Stimulated activated CD8-positive, alpha-beta memory T cell treated with anti-CD3 and anti-CD28 coated beads, Interleukin-4, amount 100 ng/mL, for 4 hours (primary cell): ENCODE results near the gene AMFR.
"Not testable (repeated sequence)": the region's sequence is repeated elsewhere in the genome, so short reads cannot be mapped to it uniquely, and the experiment has no call there.

Experiments
- DNase-seq, 2 donors: peaks; one replicate each; pipeline ENCODE4 v3.0.0-alpha.2; 2020; ENCODE audit warnings: low read depth in 2 of 2, low spot score in 1 of 2

Gene AMFR

DNA sequence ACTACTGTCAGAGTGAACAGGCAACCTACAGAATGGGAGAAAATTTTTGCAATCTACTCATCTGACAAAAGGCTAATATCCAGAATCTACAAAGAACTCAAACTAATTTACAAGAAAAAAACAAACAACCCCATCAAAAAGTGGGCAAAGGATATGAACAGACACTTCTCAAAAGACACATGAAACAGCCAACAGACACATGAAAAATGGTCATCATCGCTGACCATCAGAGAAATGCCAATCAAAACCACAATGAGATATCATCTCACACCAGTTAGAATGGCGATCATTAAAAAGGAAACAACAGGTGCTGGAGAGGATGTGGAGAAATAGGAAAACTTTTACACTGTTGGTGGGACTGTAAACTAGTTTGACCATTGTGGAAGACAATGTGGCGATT is 28.6 kb downstream of the AMFR start:
- DNase-seq = not testable (repeated sequence)

DNA sequence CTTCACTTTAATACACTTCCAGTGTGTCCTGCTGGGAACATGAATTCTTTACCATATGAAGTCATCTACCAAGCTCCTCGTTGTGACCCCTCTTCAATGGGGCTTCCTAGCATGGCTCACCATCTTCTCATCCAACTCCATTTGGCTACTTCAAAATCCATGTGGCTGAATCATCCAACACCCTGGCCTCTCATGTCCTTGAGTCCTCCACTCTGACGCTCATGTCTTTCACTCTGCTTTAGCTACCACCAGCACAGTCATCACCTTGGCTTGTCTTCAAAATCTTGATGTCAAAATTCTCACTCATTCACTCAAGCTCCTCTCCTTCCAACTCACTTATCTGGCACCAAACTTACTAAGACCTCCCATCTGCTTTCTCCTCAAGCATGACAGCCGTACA is 35.8 kb downstream of the AMFR start:
- no peak for DNase-seq

DNA sequence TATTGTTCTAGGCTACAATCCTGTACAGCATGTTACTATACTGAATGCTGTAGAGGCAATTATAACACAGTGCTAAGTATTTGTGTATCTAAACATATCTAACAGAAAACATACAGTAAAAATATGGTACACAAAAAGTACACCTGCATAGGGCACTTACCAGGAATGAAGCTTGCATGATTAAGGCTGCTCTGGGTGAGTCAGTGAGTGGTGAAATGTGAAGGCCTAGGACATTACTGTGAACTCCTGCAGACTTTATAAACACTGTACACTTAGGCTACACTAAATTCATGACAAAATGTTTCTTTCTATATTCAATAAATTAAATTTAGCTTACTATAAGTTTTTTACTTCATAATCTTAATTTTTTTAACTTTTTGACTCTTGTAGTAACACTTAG is 37.1 kb downstream of the AMFR start:
- no peak for DNase-seq

DNA sequence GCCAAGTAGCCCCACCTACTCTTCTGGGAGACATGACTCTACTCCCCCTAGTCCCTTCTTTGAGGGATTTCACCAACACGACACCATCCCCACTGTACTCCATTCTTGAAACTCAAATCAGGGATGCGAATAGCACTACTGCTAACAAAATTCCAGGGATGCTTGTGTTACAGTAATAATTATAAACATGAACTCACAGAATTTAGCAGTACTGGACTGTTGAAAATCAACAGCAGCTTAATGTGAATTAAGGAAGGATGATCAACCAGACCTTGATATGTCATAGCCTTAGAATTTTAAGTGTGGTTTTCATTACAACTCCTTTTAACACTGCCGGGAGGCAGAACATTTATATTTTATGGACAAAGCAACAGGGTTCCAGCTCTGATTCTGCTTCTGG is 37.9 kb downstream of the AMFR start:
- DNase-seq = no peak

DNA sequence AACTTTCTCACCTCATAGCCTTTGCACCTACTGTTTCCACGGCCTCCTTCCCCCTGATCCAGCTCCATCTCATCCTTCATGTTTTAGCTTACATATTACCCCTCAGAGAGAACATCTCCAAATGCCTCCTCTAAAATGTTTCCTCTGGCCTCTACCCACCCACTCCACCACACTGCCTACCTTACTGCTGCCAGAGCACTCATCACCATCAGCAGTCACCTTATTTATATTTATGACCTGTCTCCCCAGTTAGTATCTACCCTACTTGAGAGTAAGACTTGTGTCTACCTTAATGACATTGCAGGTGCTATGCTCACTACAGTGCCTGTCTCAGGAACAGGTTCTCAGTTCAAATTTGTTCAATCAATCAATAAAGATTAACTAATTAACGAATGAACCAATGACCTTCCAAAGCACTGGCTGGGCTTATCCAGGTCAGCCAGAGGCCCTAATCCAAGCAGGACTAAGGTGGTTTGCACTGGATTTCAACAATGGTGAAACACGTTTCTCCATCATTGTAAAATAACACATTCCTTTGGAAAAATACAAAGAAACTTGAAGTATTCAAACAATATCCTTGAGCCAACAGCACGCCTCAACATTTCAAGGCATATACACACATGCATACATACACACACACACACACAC is 41.1 kb downstream of the AMFR start:
- no peak for DNase-seq

DNA sequence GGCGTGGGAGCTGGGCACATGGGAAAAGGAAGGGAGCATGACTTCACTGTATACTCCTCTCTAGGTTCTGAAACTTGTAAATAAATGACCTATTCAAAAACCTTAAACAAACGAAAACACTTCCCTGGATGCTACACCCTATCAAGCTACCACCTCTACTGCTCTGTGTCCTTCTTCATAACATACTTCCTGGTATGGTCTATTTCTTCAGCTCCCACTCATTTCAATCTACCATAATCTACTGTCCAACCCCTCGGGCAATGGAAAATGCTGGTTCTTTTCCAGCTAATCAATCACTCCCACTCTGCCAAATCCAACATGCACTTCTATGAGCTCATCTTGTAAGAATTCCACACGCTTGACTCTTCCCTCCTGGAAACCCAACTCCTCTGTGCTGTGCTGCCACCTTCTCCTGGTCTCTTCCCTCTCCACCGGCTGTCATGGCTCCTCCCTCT is 42.4 kb downstream of the AMFR start:
- DNase-seq = no peak

DNA sequence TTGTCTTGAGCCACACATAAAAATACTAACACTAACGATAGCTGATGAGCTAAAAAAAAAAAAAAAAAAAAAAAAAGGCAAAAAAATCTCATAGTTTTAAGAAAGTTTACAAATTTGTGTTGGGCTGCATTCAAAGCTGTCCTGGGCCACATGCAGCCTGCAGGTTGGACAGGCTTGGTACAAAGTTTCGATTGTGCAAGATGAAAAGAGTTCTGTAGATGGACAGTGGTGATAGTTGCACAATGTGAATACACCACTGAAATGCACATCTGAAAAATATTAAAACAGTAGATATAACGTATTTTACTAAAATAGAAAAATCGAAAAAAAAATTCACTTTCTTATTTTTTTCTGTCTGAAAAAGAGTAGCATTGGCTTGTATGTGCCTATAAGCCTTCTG is 42.9 kb downstream of the AMFR start:
- DNase-seq = no peak

DNA sequence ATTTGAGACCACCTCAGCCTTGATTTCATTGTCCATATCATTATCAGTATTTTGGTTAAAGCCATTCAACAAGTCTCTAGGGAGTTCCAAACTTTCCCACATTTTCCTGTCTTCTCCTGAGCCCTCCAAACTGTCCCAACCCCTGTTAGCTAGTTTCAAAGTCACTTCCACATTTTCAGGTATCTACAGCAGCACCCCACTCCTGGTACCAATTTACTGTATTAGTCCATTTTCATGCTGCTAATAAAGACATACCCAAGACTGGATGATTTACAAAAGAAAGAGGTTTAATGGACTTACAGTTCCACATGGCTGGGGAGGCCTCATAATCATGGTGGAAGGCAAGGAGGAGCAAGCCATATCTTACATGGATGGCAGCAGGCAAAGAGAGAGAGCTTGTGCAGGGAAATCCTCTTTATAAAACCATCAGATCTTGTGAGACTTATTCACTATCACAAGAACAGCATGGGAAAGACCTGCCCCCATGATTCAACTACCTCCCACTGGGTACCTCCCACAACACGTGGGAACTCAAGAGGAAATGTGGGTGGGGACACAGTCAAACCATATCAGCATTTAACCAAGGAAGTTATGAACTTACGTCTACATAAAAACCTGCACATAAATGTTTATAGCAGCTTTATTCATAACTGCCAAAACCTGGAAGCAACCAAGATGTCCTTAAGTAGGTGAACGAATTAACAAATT is 44.4 kb downstream of the AMFR start:
- DNase-seq = not testable (repeated sequence)

DNA sequence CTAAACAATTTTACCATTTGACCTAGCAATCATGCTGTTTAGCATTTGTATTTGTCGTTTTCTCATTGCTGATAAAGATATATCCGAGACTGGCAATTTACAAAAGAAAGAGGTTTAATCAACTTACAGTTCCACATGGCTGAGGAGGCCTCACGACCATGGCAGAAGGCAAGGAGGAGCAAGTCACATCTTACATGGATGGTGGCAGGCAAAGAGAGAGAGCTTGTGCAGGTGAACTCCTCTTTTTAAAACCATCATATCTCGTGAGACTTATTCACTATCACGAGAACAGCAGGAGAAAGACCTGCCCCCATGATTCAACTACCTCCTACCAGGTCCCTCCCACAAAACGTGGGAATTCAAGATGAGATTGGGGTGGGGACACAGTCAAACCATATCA is 46.3 kb downstream of the AMFR start:
- not testable (repeated sequence) for DNase-seq

DNA sequence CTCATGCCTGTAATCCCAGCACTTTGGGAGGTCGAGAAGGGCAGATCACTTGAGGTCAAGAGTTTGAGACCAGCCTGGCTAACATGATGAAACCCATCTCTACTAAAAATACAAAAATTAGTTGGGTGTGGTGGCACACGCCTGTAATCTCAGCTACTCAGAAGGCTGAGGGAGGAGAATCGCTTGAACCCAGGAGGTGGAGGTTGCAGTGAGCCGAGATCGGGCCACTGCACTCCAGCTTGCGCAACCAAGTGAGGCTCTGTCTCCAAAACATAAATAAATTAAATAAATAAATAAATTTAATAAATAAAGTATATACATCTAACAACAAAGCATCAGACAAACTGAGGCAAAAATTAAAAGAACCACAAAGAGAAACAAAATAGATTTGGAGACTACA is 49.6 kb downstream of the AMFR start:
- DNase-seq = not testable (repeated sequence)

DNA sequence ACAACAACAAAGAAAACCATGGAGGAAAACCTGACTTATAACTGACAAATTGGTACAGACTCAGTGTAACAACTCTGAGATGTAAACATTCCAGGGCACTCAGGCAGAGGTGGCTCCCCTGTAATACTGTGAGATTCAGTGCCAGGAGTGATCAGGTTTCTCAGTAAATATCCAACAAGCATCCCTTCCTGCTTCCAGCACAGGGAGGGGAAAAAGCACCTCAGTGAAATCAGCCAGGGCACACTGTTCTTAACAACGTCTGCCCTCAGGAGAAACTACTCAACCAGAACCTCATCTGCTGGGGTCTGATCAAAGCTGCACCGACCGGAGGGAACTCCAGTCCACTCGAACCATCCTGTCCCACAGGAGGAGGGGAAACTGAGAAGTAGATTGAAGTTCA is 52.3 kb downstream of the AMFR start:
- DNase-seq = no peak

DNA sequence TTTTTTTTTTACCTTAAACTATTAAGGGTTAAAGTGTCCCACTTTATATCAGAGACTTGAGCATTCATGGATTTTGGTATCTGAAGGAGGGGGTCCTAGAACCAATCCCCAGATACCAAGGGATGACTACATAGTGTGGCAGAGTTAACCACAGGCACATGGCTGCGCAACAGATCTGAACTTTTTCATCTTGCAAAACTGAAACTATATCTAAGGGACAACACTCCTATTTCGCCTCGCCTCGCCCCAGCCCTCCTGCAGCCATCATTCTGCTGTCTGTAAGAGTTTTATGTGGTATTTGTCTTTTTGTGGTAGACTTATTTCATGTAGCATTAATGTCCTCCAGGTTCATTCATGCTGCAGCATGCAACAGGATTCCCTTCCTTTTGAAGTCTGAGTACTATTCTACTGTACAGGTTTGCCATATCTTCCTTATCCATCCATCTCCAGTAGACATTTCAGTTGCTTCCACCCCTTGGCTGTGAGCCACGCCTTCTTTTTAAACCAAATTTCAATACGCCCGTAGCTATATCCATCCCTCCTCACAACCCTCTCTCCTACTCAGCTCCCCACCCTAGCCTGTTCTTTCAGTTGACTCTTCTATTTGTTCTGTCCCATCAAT is 53.2 kb downstream of the AMFR start:
- DNase-seq = no peak

DNA sequence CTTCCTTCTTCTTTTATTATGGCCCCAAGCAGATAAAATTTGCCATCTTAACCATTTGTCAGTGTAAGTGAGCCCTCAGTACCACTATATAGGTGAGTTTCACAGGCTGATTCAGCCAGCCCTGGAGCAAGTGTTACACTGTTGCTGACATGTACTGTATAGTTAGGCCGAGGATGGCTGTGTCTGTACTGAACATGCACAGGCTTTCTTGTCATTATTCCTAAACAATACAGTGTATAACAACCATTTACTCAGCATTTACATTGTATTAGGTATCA is 53.7 kb downstream of the AMFR start:
- no peak for DNase-seq

DNA sequence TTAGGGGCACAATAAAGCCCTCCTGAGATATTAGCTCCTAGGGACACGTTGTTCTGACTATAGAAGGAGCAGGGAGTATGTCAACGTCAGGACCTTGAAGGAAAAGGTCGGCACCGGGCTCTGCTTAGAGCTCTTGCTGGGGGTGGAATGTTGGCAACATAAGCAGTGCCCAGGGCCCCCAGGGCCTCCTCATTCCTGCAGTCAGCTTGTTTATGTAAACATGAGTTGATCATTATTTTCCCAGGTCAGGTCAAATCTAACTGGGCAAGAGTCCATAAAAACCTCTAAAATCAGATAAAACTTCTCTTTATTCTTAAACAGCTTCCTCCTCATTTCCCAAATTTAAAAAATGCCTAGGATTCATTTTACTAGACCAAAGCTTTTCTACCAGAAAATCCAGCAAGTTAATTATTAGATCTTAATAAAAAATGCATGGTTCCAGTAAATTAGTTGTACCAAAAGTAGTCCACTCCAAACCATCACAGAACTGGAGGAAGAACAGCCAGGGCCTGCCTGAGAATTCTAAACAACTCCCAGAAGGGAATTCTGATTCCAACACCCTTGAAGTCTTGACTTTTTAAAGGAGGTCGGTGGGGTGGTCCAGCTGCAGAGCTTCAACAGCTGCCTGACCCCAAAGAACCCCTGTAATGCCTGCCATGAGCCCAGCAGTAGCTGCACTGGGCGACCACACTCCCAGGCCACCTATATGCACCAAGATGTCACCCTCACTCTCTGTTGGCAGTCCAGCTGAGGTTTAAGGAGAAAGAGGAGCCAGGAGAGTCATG is 54.3 kb downstream of the AMFR start:
- no peak for DNase-seq

DNA sequence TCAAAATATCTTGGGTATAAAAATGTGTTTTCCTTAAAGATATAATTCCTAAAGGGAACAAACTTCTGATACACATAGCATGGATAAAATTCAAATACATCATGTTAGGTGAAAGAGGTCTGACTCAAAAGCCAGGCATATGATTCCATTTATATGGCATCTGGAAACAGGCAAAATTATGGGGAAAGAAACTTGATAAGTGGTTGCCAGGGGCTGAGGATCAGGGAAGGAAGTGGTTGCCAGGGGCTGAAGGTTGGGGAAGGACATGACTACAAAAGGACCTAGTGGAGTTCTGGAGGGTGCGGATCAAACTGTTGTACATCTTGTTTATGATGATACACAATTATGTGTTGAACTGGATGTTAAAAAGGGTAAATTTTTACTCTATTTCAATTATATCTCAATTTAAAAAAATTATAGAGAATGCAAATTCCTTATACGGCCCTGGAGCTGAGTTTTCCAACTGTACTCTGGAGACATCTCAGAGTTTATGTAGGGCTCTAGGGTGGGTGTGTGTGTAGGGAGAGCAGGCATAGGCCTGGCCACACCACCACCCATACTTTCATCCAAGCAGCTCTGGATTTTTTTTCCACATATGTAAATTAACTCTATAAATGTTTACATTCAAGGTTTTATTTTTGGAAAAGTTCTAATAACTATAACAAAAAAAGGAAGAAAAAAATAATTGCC is 55.0 kb downstream of the AMFR start:
- no peak for DNase-seq

DNA sequence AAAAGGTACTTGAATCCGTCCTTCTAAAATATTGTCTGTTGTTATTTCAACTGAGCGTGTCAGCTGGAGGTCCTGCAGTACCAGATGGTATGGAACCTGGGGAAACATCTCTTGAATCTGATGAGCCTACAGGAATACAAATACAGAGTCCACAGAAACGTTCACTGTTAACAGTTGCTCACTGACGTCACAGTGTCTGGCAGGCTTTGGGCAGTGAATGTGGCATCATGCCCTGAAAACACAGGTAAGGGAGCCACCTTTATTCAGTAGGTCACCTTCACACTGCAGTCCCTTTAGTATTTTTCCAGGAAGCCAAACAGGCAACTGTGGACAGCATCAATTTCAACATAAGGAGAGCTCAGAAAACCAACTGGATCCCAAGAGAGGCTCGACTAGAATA is 56.1 kb downstream of the AMFR start:
- DNase-seq = no peak

DNA sequence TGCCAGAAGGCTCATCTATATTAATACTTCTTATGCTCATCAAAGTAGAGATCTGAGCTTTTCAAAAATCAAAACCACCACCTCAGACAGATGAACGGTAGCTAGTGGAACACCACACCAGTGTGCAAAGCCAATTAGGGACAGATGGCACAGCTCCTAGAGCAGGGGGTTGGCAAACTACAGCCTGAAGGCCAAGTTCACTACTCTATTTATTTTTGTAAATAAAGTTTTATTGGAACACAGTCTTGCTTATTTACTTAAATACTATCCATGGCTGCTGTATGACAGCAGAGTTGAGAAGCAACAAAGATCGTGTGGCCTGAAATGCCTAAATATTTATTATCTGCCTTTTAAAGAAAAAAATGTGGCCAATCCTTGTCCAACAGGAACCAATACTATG is 56.8 kb downstream of the AMFR start:
- no peak for DNase-seq

DNA sequence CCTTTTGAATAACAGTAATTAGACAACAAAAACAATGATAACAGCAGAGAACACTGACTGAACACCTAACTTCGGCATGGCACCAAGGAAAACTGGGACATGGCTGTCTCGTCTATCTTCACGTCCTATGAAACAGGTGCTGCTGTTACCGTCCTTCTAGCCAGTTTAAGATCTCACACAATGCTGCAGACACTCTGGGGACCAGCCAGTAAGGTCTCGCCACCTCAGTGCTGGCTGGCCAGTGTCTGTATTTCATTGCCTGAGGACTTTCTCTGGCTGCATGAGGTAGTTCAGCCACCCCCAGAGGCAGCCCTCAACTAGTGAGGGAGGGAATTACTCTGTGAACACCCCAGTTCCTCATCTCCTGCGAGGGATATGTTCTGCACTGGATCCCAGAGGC is 57.6 kb downstream of the AMFR start:
- no peak for DNase-seq

DNA sequence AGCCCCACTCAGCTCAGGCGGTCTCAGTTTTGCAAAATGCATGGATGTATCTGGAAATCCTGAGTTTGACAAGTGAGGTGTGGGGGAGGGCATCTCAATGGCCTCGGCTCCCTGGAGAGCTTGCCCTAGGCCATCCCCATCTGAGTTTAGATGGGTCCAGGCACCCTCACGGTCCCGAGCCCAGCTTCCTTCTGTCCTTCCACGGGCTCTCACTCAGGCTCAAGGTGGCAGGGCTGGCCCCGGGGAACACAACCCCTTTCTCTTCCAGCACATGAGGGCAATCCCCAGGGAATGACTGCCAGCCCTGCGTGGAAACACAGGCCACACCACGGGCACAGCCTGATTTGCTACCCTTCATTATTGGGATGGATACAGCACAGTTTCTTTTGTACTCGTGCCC is 58.4 kb downstream of the AMFR start:
- DNase-seq = no peak

DNA sequence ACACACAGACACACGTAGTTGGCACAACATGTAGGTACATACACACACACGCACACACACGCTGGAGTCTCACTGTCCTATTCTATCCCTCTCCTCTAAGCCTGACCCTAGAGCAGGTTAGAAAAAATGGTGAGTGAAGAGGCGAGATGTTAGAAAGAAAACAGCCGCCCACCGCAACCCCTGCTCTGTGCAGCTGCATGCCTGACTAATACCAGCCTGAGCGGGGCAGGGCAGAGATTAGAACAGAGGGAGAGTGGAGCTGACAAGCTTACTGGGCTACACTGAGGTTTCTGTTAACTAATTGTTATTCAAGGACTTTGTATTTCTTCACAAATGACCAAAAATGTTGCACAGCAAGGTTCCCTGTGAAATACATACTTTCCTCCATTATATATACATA is 59.8 kb downstream of the AMFR start:
- no peak for DNase-seq

DNA sequence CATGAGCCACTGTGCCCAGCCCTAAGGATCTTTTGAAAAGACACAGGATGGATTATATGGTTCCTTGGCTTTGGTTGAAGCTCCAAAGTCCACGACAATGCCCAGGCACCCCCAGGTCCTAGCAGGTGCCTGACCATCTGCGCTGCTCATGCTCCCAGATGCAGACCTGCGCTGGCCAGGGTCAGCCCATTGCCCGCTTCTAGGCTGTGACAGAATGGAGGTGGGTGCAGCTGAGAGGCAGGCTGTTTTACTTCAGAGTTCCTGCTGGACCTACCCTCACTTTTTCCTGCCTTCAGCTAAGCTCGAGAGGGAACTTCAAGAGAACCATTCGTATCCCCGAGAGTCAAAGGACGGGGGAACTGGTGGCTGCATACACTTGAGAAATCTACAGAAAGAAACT is 60.5 kb downstream of the AMFR start:
- no peak for DNase-seq
